GM19351 (cell line): ENCODE data around the gene CAB39.

Experiments
- ATAC-seq: cut with Tn5 transposase; IDR thresholded peaks from one replicate; pipeline ENCODE4 v1.9.1; 2021; ENCODE audit warnings: mild to moderate bottlenecking, moderate library complexity; ENCODE audit not compliant: unreplicated experiment

Gene CAB39

DNA sequence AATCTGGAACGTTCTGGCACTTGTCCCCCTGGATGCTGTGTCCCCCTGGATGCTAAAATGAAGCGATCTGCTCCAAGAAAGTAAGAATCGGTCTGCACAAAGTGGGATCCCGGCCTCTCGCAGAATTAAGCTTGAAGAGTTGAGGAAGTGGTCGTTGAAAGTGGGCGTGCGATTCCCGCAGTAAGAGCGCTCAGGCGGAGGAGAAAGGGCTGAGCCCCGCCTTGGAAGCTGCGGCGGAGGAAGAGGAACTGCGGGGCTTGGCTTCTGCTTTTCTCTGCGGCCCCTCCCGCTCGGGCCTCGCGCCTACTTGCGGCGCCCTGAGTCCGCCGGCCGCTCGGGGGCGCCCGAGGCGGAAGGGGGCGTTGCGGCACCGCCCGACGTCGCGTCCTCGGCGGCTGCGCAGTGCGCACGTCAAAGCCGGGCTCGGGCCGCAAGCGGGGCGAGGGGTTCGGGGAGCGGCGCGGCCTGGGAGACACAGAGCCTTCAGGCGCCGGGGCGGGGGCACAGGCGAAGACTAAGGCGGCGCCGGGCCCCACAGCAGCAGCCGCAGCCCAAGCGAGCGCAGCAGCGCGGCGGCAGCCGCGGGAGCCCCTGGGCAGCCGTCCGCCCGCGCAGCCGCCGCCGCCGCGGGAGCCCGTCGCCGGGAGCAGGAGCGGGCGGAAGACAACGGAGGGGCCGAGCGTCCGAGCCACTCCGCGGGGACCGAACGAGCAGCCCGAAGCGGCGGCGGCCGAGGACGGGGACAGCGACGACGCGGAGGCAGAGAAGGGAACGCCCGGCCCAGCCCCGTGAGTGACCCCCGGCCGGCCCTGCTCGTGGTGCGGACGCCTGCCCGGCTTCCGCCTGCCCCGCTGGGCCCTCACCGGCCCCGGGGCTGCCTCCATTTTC lies at the start of gene CAB39:
Gene CAB39 (plus strand): TSS at position 400 of the 888 bp plus-strand sequence. CDS start 47,160 bp downstream, outside the sequence.
- peak; percentile 83 for ATAC-seq

DNA sequence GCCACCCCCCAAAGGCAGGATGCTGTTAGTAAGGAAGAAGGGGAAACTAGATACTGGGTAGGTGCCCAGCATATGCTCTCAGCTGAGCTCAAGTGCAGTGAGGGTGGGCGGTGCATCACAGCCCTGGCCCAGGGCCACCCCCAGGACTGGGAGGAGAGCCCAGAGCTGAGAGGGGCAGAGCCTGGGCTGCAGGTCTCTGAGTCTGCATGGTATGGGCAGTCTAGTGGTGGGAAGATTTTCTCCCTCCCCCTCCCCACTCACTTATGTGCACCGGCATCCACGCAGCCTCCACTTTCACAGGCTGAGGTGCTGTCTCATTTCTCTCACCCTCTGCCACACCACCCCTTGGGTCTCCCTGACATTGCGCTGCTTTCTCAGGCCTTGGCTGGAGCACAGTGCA lies 48.5 kb upstream of the CAB39 start:
- ATAC-seq: no peak

DNA sequence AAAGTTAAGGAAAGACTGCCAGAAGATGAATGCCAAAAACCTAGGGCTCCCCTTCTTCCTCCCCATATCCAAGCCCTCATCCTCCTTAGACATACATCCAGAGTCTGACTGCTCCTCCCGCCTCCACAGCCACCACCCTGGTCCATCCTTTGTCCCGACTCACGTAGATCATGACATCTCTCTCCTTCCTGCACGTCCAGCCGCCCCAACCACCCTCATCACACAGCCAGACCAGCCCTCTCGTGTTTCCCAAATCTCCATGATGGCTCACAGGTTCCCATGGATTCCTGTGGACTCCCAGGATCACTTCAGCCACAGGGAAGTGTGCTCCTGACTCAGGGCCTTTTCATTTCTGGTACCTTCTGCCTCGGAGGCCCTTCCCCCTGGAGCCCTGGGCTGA lies 47.8 kb upstream of the CAB39 start:
- ATAC-seq: no peak

DNA sequence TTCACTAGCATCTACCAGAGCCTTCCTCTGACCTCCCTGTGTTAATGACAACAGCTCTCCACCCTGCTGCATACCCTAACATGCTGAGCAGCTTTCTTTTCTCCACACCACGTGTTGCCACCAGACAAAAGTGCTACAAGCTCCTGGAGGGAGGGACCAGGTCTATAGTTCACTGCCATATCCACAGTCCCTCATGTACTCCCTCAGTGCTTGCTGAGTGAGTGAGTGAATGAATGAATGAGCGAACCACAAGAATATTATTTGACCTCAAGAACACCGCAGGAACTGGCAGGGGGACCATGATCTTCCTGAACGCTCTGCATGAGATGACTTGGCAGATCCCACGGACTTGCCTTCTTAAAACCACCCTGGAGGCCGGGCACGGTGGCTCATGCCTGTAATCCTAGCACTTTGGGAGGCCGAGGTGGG lies 47.4 kb upstream of the CAB39 start:
- no peak for ATAC-seq

DNA sequence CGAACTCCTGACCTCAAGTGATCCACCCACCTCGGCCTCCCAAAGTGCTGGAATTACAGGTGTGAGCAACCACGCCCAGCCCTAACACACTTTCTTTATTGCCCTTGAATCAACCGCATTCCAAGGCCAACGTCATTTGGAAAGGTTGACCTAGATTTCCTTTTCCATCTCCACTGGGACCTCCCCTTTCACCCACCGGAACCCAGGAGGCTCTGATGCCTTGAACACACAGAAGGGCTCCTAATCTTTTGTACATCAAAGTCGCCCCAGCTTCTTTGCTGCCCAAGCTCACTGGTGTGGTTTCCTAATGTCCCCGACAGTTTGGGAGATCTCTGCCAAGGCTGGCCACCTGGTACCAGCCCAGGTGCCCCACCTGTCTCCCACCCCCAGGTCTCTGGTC lies 46.2 kb upstream of the CAB39 start:
- ATAC-seq: no peak

DNA sequence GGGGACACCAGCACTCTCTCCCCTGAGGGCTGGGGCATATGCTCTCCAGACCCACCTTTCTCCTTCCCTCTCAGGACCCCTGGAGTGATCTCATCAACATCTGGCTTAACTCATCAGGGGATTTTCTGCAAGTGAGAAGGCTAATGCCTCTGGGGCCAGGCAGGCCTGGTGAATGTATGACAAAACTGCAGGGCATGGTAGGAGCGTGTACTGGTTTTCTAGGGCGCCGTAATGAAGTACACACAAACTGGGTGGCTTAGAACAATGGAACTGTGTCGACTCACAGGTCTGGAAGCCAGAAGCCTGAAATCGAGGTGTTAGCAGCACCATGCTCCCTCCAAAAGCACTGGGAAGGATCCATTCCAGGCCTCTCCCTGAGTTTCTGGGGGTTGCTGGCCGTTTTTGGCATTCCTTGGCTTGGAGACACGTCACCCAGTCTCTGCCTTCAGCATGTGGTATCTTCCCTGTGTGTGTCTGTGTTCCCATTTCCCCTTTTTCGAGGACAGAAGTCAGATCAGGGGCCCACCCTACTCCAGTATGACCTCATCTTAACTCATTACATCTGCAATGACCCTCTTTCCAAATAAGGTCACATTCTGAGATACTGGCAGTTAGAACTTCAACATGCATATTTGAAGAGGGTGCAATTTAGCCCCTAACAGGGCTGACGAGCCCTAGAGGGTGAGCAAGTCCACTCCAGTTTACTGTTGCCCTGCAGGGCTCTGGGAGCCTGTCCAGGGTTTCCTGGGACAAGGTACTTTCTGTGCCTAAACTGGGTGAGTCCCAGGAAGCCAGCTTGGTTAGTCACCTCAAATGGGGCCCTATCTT lies 45.5 kb upstream of the CAB39 start:
- peak; percentile 20 for ATAC-seq

DNA sequence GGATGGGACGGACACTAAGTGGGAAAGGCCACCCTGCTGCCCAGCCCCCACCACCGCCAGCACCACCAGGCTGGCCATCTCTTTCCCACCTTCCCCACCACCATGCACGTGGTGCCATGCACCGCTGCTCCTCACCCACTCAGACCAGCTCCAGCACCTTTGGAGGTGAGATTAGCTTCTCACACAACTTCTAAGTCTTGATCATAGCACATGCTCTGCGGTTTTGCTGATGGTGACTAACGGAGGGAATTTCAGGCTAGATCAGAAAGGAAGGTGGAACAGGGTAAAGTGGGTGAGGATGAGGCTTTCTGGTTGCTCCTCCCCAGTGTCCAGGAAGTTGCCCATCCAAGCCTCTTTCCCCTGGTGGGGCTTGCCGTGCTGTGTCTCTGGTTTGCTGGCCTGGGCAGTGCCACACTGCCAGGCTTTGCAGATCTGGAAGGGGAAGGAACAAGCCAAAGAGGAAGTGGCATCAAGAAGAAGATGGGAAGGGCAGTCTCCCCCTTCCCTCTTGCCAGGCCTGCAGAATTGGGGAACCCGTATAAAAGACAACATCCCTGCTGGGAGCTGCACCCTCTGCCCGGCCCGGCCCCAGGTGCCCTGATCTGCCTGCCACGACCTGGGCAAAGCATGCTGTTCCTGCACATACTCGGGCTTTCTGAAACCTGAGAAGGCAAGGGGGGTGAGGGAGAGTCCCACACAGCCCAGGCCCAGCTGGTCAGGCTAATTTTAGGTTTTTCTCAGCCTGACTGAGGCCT lies 44.3 kb upstream of the CAB39 start:
- peak; percentile 60 for ATAC-seq

DNA sequence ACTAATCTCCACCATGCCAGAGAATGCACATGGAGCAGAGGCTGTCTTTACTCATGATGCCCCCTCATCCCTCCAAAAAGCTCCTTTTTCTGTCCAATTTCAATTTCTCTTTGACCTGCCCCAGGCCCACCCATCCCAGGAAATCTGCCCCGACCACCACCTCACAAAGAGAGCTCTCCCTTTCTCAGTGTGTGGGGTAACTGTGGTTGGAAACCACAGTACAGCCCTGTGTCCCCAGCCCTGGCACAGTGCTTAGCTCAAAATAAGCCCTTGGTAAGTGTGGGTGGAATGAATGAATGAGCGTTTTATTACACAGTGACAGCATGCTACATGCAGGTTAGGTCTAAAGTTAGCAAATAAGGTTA lies 43.7 kb upstream of the CAB39 start:
- ATAC-seq: peak; percentile 31

DNA sequence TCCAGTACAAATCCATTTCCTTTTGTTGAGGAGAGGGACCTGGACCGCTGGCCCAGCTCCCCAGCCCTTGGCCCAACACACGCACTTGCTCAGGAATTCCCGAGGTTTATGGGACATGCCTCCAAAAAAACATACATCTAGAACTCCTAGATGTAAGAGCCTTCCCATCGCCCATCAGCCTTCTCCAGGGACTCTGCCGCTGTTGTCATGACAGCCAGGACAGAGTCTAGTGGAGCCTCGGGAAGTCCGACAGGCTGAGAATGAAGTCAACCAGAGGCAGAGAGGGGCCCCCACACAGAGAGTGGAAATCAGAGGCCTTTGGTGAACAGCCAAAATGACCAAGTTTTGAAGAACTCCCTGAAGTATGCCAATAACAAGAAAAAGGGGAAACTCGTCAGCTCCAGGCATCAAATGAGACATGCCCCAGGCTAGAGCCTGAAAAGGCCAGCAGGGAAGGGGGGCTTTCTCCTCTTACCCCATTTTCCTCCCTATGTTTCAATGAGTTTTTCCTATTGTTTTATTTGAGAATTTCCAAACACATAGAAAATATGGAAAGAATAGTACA lies 43.2 kb upstream of the CAB39 start:
- ATAC-seq: no peak

DNA sequence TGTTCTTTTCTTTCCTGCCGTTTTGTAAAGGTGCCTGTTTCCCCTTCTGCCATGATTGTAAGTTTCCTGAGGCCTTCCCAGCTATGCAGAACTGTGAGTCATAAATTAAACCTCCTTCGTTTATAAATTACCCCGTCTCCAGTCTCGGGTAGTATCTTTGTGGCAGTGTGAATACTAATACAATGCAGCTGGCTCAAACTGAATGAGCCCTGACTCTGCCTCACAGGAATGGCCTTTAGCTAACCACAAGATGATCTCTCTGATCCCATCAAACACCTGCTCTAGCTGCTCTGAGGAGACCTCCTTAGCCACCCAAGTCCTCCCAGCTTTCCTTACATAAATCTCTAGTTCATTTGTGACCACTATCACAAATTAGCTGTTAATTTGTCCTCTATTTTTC lies 41.5 kb upstream of the CAB39 start:
- ATAC-seq: no peak

DNA sequence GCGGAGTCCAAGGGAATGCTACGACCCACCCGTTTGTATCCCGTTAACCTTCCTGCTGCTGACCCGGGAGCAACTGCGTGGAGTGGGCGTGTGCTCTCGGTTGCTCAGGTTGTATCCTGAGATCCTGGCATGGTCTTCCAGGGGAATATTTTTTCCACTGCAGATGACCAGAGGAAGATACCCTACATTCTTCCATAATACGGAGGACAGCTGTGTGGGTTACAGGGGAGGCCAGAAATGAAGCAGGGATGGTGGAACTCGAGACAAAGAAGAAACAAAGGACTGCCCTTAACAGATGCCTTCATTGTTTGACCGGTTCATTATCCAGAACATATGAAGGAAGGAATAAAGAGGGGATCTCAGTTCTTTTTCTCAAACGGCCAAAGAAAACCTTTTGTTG lies 39.8 kb upstream of the CAB39 start:
- no peak for ATAC-seq

DNA sequence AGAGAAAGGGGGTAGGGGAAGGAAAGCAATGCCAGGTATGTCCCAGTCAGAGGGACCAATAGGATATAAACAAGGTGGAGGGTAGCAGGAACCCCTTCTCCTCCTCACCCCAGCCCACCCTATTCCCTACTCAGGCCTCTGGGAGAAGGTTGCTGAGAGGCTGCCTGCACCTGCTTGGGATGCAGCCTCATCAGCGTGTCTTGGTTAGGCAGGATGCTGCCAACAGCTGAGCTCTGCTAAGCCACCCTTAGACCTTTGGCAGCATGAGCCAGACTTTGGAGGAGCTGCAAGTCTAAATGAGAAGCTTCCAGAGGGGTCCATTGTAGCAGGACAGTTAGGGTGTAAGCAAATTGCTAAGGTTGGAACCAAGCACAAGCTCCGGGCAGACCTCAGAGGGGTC lies 38.2 kb upstream of the CAB39 start:
- no peak for ATAC-seq

DNA sequence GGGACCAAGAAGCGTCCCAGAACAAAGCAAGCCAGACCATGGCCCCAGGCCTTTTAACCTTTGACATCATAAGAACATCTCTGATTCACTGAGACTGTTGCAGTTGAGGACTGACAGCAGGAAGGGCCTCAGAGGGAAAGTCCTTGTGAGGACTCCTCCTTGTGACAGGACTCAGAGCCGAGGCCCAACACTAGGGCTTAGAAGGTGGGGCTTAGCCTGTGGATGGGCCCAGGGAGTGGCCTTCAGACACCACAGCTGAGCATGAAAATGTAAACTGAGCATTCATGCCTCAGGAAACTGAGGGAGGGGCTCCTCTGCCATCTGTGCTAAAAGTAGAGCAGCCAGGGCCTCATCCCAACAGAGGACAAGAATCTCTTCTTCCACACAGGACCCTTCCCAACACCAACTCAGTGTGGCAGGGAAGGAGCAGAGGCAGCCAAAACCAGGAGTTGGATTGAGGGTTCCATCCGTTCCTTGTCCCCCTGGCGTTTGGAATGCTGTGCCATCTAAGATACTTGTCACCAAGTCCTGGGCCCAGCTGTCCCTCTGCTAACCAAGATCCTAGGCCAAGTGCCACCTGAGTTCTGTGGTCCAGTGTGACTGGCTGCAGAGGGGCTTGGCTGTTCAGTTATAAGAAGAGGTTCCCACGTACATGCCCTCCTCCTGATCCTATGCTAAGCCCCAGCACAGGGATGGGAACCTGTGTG lies 37.5 kb upstream of the CAB39 start:
- ATAC-seq: no peak

DNA sequence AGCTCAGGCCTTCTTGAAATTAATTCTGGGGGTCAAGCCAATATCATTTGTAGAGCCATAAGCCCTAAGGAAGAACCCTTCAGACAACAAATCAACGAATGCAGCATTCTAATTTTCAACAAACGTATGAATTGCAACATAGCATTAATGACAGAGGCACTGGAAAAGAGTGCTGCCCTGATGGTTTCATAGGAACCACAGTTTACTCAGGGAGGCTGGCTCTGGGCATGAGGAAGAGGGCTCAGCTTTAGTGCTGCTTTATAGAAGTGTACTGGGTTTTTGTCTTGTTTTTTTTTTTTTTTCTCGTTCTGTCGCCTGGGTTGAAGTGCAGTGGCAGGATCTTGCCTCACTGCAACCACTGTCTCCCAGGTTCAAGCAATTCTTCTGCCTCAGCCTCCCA lies 36.1 kb upstream of the CAB39 start:
- ATAC-seq: no peak

DNA sequence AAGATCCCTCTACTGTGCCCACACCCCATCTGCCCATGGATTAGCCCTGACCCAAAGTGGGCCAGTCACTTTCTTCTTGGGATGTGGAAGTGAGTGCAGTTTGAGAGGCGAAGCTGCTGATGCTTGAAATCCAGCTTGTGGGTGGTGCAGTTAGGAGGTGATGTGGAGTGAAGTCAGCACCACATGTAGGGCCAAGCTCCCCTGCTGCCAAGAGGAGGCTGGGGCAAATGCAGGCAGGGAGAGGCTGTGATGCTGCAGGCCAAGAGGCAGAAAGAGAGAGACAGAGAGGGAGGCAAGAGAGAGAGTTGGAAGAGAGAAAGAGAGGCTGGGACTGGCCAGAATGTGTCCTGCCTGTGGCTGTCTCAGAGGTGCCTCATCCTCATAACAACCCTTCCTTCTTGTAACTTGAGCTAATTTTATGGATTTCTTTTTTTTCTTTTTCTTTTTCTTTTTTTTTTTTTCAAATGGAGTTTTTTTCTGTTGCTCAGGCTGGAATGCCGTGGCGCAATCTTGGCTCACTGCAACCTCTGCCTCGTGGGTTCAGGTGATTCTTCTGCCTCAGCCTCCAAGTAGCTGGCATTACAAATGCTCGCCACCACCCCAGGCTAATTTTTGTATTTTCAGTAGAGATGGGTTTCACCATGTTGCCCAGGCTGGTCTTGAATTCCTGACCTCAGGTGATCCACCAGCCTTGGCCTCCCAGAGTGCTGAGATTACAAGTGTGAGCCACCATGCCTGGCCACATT lies 35.3 kb upstream of the CAB39 start:
- ATAC-seq: no peak

DNA sequence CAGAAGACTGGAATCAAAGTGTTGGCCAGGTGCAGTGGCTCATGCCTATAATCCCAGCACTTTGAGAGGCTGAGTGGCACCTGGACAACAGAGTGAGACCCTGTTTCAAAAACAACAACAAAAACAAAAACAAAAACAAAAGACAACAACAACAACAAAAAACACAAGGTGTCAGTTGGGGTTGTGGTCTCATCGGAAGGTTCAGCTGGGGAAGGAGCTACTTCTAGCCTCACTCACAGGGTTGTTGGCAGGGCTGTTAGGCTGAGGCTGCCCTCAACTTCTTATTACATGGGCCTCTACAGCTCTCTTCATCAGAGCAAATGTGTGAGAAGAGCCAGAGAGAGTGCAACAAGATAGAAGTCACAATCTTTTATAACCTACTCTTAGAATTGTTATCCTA lies 34.6 kb upstream of the CAB39 start:
- ATAC-seq: no peak

DNA sequence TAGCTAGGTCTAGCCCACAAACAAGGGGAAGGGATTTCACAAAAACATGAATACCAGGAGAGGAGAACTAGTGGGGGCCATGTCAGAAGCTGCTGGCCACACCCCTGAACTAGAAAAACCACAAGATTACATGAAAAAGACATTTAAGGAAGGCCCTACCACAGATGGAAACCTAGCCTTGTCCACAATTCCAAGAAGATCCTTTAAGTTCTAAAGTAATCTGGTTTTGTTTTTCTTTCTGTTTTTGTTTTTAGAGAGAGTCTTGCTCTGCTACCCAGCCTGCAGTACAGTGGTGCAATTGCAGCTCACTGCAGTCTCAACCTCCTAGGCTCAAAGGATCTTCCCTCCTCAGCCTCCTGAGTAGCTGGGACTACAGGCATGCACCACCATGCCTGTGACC lies 34.2 kb upstream of the CAB39 start:
- no peak for ATAC-seq

DNA sequence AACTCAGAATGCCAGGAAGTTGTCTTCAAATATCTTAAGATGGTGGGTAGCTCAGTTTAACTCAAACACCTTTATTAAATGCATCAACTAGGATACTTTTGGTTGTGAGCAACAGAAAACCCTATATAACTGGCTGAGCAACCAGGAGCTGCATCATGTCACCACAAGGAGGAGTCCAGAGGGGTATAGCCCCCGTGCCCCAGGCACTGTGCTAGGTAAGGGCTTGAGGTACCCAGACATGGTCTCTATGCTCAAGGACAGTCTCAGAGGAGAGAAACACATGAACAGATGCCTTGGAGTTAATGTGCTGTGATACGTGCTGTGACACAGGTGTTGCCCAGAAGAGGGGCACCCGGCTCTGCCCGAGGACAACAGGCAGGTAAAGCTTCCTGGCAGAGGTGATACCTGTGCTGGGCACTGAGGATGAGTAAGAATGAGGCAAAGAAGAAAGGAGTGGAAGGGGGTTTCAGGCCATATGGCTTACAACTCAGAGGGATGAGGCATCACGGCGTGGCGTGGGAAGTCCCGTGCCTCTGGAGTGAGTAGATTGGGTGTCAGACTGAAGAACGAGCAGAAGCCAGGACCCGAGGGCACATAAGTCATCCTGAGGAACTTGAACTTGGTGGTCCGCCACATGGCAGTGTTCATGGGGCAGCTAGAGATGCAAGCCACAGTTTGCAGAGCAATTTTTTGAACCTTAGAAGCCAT lies 32.0 kb upstream of the CAB39 start:
- no peak for ATAC-seq

DNA sequence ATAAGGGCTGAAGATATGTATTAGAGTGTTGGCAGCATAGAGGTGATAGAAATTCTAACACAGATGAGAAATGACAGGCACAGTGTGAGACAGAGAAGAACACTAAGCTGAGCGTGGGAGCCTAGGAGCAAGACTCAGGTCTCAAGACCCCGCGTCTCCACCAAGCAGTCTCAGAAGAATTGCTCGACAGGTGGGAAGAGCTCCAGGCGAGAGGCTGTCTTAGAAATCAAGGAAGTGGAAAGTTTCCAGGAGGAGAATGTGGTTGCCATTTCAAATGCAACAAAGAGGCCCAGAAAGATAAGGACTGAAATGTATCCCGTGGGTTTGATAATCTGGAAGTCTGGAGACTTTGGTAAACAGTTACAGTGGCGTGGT lies 31.5 kb upstream of the CAB39 start:
- no peak for ATAC-seq
